GM21528 (cell line): ENCODE data around the gene CLDN8.

Experiments used
- ATAC-seq: cut with Tn5 transposase; IDR thresholded peaks from one replicate; pipeline ENCODE4 v1.9.1; 2021; ENCODE audit warnings: mild to moderate bottlenecking, moderate library complexity; ENCODE audit not compliant: unreplicated experiment, low FRiP score

The CLDN8 gene

DNA sequence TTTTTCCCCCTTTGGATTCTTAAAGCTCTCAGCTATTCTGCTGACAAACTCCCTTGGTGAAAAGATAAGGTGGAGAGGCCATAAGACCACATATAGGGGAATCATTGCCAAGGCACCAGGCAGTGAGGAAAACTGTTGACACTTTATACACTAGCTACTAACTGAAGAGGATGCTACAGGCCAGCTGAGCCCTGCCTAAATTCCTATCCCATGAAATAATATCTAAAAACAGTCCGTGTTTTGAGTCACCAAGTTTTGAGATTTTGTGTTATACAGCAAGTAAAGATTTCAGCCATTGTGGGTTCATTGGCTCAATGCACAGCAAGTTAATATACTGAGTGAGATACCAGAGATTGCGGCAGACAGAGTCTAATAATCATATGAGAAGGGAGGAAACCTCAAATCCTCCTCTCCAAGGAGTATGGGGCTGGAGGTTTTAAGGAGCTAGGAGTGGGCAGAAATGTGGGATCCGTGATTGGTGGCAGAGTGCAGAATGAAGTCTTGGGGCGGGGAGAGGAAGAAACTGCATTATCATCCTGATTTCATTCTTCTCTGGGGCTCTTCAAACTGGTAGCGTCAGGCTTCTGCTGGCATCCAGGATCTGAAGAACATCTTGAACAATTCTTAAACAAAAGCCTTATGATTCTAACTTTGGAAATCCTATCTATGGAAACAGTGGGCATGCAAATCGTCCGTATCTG, 9.2 kb downstream of the CLDN8 start:
- ATAC-seq: no peak

DNA sequence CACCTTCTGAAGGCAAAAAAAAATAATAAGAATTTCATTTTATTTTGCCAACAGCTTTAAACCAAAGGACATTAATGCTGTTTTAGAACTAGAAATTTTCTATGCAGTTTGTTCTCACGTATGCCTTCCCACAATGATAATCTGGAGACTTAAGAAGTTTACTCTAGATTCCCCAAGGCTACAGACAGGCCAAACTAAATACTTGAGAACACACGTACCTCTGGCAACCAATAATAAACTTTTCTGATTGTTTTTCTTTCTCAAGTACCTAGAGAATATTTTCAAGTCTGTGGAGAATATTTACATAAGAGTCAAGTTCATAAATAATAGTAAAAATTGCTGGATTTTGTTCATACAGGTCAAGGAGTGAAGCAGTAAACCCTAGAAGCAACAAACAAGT, 15.9 kb downstream of the CLDN8 start:
- no peak for ATAC-seq

DNA sequence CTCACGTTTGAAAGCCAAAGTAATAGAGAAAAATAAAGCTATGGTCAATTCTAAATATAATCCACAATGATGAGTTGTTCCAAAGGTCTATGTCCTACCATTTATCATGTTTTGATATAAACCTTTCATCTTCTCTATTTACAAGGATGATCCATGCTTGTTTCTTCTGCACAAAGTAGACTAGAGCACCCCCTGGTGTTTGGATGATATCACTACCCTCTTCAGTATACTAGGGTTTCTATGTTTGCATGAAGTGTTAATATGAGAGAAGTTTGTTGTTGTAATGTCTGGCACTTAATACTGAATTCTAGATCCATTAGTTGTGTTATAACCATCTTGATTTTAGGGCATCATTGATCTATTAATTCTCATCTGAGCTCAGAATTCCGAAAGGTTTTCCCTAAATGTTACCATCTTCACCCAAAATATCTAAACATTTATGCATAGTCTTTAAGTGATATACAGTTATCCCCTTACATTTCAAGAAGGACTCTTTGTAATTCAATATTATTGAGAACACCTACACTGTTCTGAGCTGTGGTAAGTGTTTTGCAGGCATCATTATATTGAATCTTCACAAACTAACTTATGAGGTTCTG, 21.1 kb downstream of the CLDN8 start:
- ATAC-seq: no peak

DNA sequence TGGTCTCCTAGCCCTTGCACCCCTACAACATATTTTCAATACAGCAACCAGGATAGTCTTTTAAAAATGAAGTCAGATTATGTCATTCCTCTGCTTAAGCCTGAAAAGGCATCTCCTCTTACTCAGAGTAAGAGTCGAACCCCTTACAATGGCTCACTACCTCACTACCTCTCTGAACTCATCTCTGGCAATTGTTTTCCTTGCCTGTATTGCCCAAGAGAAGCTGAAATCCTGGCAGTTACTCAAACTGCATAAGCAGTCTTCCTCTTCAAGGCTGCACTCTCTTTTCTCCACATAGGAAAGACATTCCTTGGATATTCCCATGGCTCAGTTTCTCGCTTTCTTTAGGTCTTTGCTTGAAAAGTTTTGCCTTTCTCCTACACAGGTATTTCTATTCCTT, 22.7 kb downstream of the CLDN8 start:
- no peak for ATAC-seq

DNA sequence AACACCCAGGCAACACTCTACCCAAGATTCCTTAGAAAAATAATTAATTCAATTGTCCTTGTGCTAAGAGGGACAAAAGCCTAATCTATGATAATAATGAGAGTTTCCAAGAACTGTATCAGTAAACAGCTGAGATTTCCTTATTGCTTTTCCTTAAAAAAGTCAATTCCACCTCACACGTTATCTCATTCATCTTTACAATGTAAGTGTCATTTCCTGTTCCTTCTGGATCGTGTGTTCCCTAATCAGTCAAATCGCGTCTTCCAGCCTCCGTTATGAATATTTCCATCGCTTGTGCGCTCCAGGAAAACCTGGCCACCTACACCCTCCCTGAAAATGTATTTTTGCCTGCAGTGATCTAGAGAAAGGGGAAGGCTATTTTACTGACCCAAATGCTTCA, 25.3 kb downstream of the CLDN8 start:
- no peak for ATAC-seq

DNA sequence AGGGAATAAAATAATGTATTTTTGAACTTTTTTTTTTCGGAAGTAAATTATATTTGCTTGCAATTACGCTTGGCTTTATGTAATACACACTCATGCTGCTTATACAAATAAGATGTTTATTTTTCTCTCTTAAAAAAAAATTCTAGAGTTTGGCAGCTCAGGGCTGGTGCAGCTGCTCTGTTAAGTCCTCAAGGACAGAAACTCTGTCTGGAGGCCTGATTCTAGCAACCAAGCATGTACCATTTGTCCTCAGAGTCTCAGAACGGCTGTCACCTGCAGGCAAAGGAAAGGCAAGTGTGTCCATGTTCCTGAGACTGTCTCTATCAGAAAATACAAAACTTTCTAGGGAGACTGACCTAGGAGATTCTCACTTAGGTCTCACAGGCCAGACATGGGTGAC, 26.1 kb downstream of the CLDN8 start:
- ATAC-seq: no peak

DNA sequence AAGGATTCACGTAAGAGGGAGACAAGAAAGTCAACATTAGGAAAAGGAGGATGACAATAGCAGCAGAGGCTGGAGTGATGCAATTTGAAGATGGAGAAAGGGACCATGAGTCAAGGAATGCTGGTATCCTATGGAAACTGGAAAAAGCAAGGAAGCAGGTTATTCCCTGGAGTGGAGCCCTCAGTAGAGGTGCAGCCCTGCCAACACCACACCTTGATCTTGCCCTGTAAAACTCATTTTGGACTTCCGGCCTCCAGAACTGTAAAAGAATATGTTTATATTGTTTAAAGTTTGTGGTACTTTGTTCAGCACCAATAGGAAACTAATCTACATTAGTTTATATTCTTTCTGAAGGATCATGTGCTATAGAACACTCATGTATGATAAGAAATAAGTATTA, 29.7 kb downstream of the CLDN8 start:
- ATAC-seq: no peak

DNA sequence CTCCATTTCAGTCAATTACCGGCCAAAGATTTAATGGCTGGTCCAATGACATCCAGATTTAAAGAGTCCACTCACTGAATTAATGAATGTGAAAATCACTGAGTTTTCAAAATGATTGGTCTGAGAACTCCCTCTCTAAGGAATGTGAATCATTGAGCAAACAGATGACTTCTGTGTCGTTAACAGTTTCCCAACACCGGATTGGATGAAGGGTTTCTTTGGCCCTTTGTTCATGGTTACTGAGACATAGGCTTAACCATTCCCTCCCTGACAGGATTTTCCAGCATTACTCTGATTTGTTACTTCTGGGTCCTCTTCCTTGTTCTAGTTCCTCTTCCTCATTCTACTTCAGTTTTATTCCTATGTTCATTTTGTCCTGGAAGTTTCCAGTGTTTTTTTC, 47.8 kb downstream of the CLDN8 start:
- ATAC-seq: no peak

DNA sequence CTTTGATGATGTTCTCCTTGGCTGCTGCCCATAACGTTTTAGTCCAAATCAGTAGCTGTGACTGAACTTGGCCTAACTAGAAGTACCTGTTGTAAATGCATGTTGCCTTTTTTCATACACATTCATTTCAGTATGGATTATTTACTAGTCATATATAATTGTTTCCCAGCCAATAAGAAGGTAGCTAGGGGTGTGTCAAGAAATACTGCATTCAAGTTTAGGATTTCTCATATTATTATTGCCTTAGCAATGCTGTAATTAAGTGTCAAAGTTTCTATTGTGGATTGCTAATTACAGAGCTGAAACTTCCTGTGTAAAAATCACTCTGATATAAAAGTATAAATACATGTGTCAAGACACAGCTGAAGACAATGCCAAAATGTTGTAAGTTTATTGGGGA, 49.2 kb downstream of the CLDN8 start, which contains the start of gene CLDN17:
TSS of gene CLDN17 (minus strand) at position 101 of the 400 bp plus-strand sequence. CDS start 188 bp downstream, outside the sequence.
- no peak for ATAC-seq

DNA sequence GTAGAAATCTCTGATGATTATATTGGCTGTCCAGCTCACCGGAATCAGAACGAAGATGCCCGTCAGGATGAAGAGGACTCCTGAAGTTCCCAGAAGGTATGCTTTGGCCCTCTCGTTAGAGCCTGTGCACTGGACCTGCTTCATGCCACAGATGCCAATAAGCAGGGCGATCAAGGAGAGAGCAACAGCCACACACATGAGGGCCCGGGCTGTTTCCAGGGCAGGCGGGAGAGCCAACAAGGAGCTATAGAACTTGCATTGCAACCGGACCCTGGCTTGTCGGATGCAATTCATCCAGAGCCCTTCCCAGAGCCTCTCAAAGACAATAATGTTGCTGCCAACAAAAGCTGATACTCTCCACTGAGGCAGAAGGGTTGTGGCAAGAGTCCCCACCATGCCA, 49.7 kb downstream of the CLDN8 start:
- no peak for ATAC-seq

DNA sequence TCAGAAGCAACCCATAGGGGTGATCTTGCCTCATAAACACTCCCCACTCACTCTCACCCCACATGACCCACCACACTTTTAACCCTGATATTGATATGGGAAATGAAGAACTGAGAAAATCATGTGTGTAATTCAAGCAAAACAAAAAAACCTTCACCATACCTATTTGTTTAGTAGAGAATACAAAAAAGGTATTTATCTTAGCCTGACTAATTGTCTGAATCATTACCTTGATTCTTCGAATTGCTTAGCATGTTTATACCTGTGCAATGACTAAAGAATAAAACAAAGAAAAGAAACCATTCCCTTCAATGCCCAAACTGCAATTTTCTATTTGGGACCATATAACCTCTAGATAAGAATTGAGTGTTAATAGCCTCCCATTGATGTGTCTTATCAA, 51.1 kb downstream of the CLDN8 start:
- no peak for ATAC-seq
